NK-92 (cell line): Measurements from ENCODE around the gene TP63.

Source experiments
- DNase-seq: peaks from one replicate; lab custom pipeline; 2025; ENCODE audit not compliant: unreplicated experiment; lab: John Stamatoyannopoulos, UW

The TP63 gene

GRCh38 chr3:189902230-189903186, 271.3 kb downstream of the TP63 start:
- no peak for DNase-seq

- DNase-seq = no peak
Observed at GRCh38 chr3:189903562-189904250, 272.5 kb downstream of the TP63 start.

GRCh38 chr3:189907803-189908202, 276.6 kb downstream of the TP63 start:
- DNase-seq = no peak

- DNase-seq = no peak
Observed at GRCh38 chr3:189908646-189909045, 277.5 kb downstream of the TP63 start.

GRCh38 chr3:189909139-189909538, 277.9 kb downstream of the TP63 start:
- no peak for DNase-seq

- no peak for DNase-seq
Observed at GRCh38 chr3:189909573-189909972, 278.4 kb downstream of the TP63 start.

- DNase-seq = no peak
Observed at GRCh38 chr3:189911001-189911400, 279.8 kb downstream of the TP63 start.

- no peak for DNase-seq
Observed at GRCh38 chr3:189914799-189915198, 283.6 kb downstream of the TP63 start.

- DNase-seq = no peak
Observed at GRCh38 chr3:189921770-189922169, 290.6 kb downstream of the TP63 start.

GRCh38 chr3:189927975-189928895, 297.0 kb downstream of the TP63 start:
- DNase-seq = no peak

GRCh38 chr3:189936201-189936945, 305.2 kb downstream of the TP63 start:
- no peak for DNase-seq

- no peak for DNase-seq
Observed at GRCh38 chr3:189937302-189938127, 306.3 kb downstream of the TP63 start.

GRCh38 chr3:189941125-189941524, 309.9 kb downstream of the TP63 start:
- no peak for DNase-seq

GRCh38 chr3:189941679-189942078, 310.5 kb downstream of the TP63 start:
- no peak for DNase-seq

GRCh38 chr3:189942948-189943347, 311.8 kb downstream of the TP63 start:
- no peak for DNase-seq

GRCh38 chr3:189944285-189945145, 313.3 kb downstream of the TP63 start:
- DNase-seq = no peak

- no peak for DNase-seq
Observed at GRCh38 chr3:189945935-189946709, 314.9 kb downstream of the TP63 start.
